OCI-LY3 (cell line): ENCODE data around the gene ELP4.

ENCODE experiments used
- H2AFZ ChIP-seq: fragments of 200-600, 300-600 bp; shearing (Covaris generic); 2 replicates; pipeline ENCODE4 v1.6.0; 2014; ENCODE audit warnings: antibody characterized with exemption, low read depth, low read length
- H3K27ac ChIP-seq: fragments of 200-600, 300-600 bp; sonication (generic); 2 replicates; pipeline ENCODE4 v1.5.1; 2014; ENCODE audit warnings: mild to moderate bottlenecking, low read length, moderate library complexity, mixed read lengths
- H3K27me3 ChIP-seq: fragments of 200-600, 300-600 bp; sonication (generic); 2 replicates; pipeline ENCODE4 v1.6.1; 2014; ENCODE audit warnings: low read depth, low read length, mixed read lengths
- H3K36me3 ChIP-seq: fragments of 200-600, 300-600 bp; sonication (generic); replicated peaks from 2 replicates; pipeline ENCODE3; 2014; ENCODE audit warnings: low read depth, low read length, mixed read lengths
- H3K4me1 ChIP-seq: fragments of 300-600, 200-600 bp; sonication (generic); 2 replicates; pipeline ENCODE4 v1.6.1; 2014; ENCODE audit warnings: low read length, mixed read lengths
- H3K4me2 ChIP-seq: fragments of 200-600, 300-600 bp; sonication (generic); 2 replicates; pipeline ENCODE4 v1.6.1; 2014; ENCODE audit warnings: low read length, mixed read lengths
- H3K4me3 ChIP-seq: fragments of 300-600, 200-600 bp; sonication (generic); 2 replicates; pipeline ENCODE4 v1.5.1; 2014; ENCODE audit warnings: antibody characterized with exemption, mild to moderate bottlenecking, low read length, moderate library complexity
- H3K79me2 ChIP-seq: fragments of 300-600, 200-600 bp; shearing (Covaris generic); 2 replicates; pipeline ENCODE4 v1.6.1; 2014; ENCODE audit warnings: mild to moderate bottlenecking, low read length, mixed read lengths
- H3K9ac ChIP-seq: fragments of 300-600, 200-600 bp; shearing (Covaris generic); 2 replicates; pipeline ENCODE4 v1.6.0; 2014; ENCODE audit warnings: mild to moderate bottlenecking, low read length, moderate library complexity
- H3K9me3 ChIP-seq: fragments of 200-600, 300-600 bp; shearing (Covaris generic); 2 replicates; pipeline ENCODE4 v1.6.1; 2014; ENCODE audit warnings: low read length, mixed read lengths; ENCODE audit not compliant: insufficient read depth
- H4K20me1 ChIP-seq: fragments of 200-600, 300-600 bp; sonication (generic); 2 replicates; pipeline ENCODE4 v1.6.1; 2016; ENCODE audit warnings: low read length, mixed read lengths; ENCODE audit not compliant: insufficient read depth
- EZH2phosphoT487 ChIP-seq: fragments of 200-600 bp; shearing (Covaris generic); IDR thresholded peaks from 2 replicates; pipeline ENCODE4 v1.6.1; 2018; ENCODE audit warnings: antibody characterized with exemption, mixed run types, low read depth
- TF ChIP-seq, protein P1 (sequence below): fragments of 200-600, 300-600 bp; sonication (generic); IDR thresholded peaks from 2 replicates; pipeline ENCODE4 v1.5.1; 2014; ENCODE audit warnings: antibody characterized with exemption, low read length, low read depth

ELP4 gene

DNA sequence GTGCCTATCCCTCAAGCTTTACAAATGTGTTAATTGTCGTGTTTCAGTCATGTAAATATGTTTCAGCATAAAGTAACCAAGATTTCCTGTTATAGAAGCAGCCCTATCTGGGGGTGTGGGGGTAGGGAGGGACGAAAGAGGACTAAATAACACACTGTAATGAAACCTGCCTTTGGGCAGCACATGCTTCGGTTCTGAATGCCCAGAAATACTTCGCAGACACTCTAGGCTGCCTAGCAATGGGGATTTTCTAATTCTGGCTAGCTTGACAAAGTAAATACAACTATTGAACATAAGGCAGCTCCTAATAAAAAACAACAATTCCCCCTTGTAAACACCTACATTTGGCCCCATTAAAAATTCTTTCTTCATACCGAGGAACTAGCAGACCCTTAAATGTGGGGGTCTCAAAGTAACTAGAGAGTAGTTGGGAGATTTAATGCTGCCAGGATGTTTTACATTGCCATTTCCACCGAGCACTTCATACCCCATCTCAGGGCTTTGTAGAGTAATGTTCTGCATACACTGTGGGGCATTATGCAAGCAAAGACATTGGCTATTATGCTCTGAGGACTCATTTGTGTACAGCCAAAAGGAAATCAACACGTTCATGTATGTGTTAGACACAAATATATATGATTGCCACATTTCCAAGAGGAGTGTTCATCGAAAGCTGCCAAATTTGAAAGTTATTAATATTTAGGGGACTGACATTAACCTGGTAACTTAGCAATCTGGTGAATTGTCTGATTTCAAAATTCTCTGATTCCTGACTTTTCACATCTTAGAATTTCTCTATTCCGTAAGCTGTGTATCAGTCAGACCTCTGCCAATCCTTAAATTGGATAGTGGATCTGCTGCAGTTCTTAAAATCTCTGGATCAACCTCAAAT lies 259.4 kb downstream of the ELP4 start:
- TF ChIP-seq EZH2phosphoT487 = no peak
- TF ChIP-seq, protein P1, sequence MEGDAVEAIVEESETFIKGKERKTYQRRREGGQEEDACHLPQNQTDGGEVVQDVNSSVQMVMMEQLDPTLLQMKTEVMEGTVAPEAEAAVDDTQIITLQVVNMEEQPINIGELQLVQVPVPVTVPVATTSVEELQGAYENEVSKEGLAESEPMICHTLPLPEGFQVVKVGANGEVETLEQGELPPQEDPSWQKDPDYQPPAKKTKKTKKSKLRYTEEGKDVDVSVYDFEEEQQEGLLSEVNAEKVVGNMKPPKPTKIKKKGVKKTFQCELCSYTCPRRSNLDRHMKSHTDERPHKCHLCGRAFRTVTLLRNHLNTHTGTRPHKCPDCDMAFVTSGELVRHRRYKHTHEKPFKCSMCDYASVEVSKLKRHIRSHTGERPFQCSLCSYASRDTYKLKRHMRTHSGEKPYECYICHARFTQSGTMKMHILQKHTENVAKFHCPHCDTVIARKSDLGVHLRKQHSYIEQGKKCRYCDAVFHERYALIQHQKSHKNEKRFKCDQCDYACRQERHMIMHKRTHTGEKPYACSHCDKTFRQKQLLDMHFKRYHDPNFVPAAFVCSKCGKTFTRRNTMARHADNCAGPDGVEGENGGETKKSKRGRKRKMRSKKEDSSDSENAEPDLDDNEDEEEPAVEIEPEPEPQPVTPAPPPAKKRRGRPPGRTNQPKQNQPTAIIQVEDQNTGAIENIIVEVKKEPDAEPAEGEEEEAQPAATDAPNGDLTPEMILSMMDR = no peak
- Histone ChIP-seq H3K27me3 (no peaks in the 10 kb centered on the region), H3K36me3 (no peaks in the 10 kb centered on the region), H3K27ac (no peak overlapping the region), H3K9ac (no peak overlapping the region), H4K20me1 (no peaks in the 10 kb centered on the region), H3K9me3 (no peaks in the 10 kb centered on the region), H2AFZ (no peak overlapping the region), H3K4me3 (no peak overlapping the region), H3K4me1 (no peaks in the 10 kb centered on the region), H3K4me2 (no peak overlapping the region), H3K79me2 (no peaks in the 10 kb centered on the region)

- Histone ChIP-seq H3K4me3 (no peak overlapping the region), H3K4me1 (no peaks in the 10 kb centered on the region), H3K9me3 (no peaks in the 10 kb centered on the region), H3K27ac (no peak overlapping the region), H3K79me2 (no peaks in the 10 kb centered on the region), H3K27me3 (no peaks in the 10 kb centered on the region), H3K36me3 (no peaks in the 10 kb centered on the region), H3K9ac (no peak overlapping the region), H3K4me2 (no peak overlapping the region), H4K20me1 (no peaks in the 10 kb centered on the region), H2AFZ (no peak overlapping the region)
- no peak for TF ChIP-seq EZH2phosphoT487
- TF ChIP-seq, protein P1 = no peak
These were observed 260.6 kb downstream of the ELP4 start for GRCh38 chr11:31770011-31770700.

DNA sequence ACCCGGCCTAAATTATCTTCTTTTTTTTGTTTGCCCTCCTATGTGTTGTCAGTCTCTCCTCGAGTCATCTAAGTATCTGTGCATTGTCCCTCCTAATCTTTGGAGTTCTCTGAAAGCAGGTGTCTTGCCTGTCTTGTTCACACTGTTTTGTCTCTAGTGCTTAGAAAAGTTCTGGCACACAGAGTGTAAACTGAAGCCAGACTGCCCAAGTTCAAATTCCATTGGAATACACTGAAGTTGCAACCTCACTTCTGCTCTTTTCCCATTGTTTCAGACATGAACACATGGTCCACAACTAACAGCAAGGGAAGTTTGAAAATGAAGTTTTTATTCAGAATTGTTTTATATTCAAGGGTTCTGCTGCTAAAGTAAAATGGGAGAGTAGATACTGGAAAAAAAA lies 262.8 kb downstream of the ELP4 start:
- Histone ChIP-seq H2AFZ (no peak overlapping the region), H4K20me1 (no peaks in the 10 kb centered on the region), H3K79me2 (no peaks in the 10 kb centered on the region), H3K4me2 (no peak overlapping the region), H3K4me3 (no peak overlapping the region), H3K9ac (no peak overlapping the region), H3K27me3 (no peaks in the 10 kb centered on the region), H3K9me3 (no peaks in the 10 kb centered on the region), H3K4me1 (no peaks in the 10 kb centered on the region), H3K27ac (no peak overlapping the region), H3K36me3 (no peaks in the 10 kb centered on the region)
- TF ChIP-seq, protein P1 = no peak
- no peak for TF ChIP-seq EZH2phosphoT487

DNA sequence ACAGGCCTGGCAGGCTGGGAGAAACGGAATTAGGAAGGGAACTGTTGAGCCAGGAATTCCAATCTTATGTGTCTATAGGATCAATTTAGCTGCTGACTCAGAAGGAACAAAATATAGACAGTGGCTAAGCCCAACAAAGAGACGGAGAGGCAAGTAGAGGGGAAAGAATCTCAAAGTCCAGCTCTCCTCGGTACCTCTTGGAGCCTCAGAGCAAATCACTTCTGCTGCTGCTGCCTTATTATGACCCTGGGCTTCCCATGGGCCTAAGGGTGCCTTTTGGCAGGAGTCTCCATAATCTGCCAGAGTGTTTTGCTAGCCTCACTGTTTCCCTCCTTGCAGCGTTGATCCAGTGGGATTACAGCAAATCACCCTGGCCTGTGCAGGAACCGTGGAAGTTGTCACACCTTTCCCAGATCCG lies 269.8 kb downstream of the ELP4 start:
- TF ChIP-seq EZH2phosphoT487 = no peak
- TF ChIP-seq, protein P1 = no peak
- no peak overlapping the region for H2AFZ ChIP-seq
- H3K4me2 ChIP-seq = no peak overlapping the region
- no peaks in the 10 kb centered on the region for H3K9me3 ChIP-seq
- no peaks in the 10 kb centered on the region for H3K4me1 ChIP-seq
- no peak overlapping the region for H3K9ac ChIP-seq
- no peaks in the 10 kb centered on the region for H3K27me3 ChIP-seq
- no peaks in the 10 kb centered on the region for H3K79me2 ChIP-seq
- H4K20me1 ChIP-seq = no peaks in the 10 kb centered on the region
- no peak overlapping the region for H3K4me3 ChIP-seq
- H3K27ac ChIP-seq = no peak overlapping the region
- no peaks in the 10 kb centered on the region for H3K36me3 ChIP-seq
